CD14-positive monocyte (primary cell): Measurements from ENCODE around the gene SLC39A9. TPM values are rescaled to one million over a fixed set of nuclear protein-coding genes. Genes with fewer than 3 reads are reported as not detected.

Experiments used
- DNase-seq, 3 donors: peaks; one replicate each; pipeline ENCODE4 v3.0.0-alpha.2; 2011 to 2022
- H2AFZ ChIP-seq: 2 replicates; pipeline ENCODE4 v1.6.0; 2012; ENCODE audit warnings: mild to moderate bottlenecking, low read depth, low read length, inconsistent platforms; ENCODE audit not compliant: insufficient read depth, poor library complexity, severe bottlenecking
- H3K27ac ChIP-seq, 2 donors: 1 replicate in 1 of 2; 2 replicates in 1 of 2; pipeline ENCODE4 v1.5.1; 2012 to 2013; ENCODE audit warnings: low read length in 2 of 2, control low read depth in 1 of 2, inconsistent platforms in 1 of 2, low read depth in 1 of 2, mild to moderate bottlenecking in 1 of 2
- H3K27me3 ChIP-seq, 2 donors: one replicate each; pipeline versions ENCODE4 v1.6.0 to v1.6.1; 2011 to 2013; ENCODE audit warnings: low read length in 2 of 2; ENCODE audit not compliant: control insufficient read depth in 2 of 2, insufficient read depth in 2 of 2
- H3K36me3 ChIP-seq, 2 donors: replicated peaks in 1 of 2; 1 replicate in 1 of 2; 2 replicates in 1 of 2; pipeline versions ENCODE4 v1.5.1 to v1.6.1; 2012 to 2013; ENCODE audit warnings: low read length in 2 of 2, control low read depth in 1 of 2, inconsistent platforms in 1 of 2, mild to moderate bottlenecking in 1 of 2; ENCODE audit not compliant: insufficient read depth in 2 of 2, control insufficient read depth in 1 of 2
- H3K4me1 ChIP-seq, 2 donors: 1 replicate in 1 of 2; 2 replicates in 1 of 2; pipeline versions ENCODE4 v1.5.1 to v1.6.1; 2012 to 2013; ENCODE audit warnings: low read length in 2 of 2, control low read depth in 1 of 2, inconsistent platforms in 1 of 2, mild to moderate bottlenecking in 1 of 2, moderate library complexity in 1 of 2; ENCODE audit not compliant: insufficient read depth in 2 of 2, control insufficient read depth in 1 of 2
- H3K4me2 ChIP-seq: replicated peaks from 2 replicates; pipeline ENCODE3; 2012; ENCODE audit warnings: low read length, moderate library complexity, mild to moderate bottlenecking; ENCODE audit not compliant: poor library complexity, severe bottlenecking; ENCODE audit errors: extremely low read depth
- H3K4me3 ChIP-seq, 3 experiments: fragments of 200-600 bp in 1 of 3; sonication (generic) in 1 of 3; replicated peaks in 1 of 3; 1 replicate in 2 of 3; 2 replicates in 1 of 3; pipeline ENCODE4 v1.5.1; 2011 to 2013; ENCODE audit warnings: low read length in 3 of 3, mild to moderate bottlenecking in 3 of 3, control low read depth in 2 of 3, low read depth in 2 of 3, inconsistent platforms in 1 of 3, moderate library complexity in 1 of 3
- H3K79me2 ChIP-seq: 2 replicates; pipeline ENCODE4 v1.6.0; 2012; ENCODE audit warnings: mild to moderate bottlenecking, control low read depth, inconsistent platforms, low read length, moderate library complexity; ENCODE audit not compliant: insufficient read depth
- H3K9ac ChIP-seq: 2 replicates; pipeline ENCODE4 v1.6.0; 2017; ENCODE audit warnings: low read length, mild to moderate bottlenecking; ENCODE audit not compliant: insufficient read depth, poor library complexity, severe bottlenecking
- H3K9me3 ChIP-seq, 2 donors: replicated peaks in 1 of 2; 1 replicate in 1 of 2; 2 replicates in 1 of 2; pipeline versions ENCODE4 v1.5.1 to v1.6.1; 2012 to 2013; ENCODE audit warnings: low read length in 2 of 2, control low read depth in 1 of 2; ENCODE audit not compliant: control insufficient read depth in 1 of 2, insufficient read depth in 1 of 2
- H4K20me1 ChIP-seq: 2 replicates; pipeline ENCODE4 v1.6.0; 2012; ENCODE audit warnings: mild to moderate bottlenecking, low read length, control low read depth, moderate library complexity; ENCODE audit not compliant: insufficient read depth
- H3K27ac Mint-ChIP-seq, 7 donors: one replicate each; pipeline ENCODE4 v1.8.0; 2020; ENCODE audit warnings: mild to moderate bottlenecking in 7 of 7, mixed read lengths in 7 of 7, moderate library complexity in 6 of 7, inconsistent platforms in 2 of 7
- H3K27me3 Mint-ChIP-seq, 3 donors: one replicate each; pipeline ENCODE4 v1.8.0; 2021 to 2022; ENCODE audit warnings: low read depth in 3 of 3, mild to moderate bottlenecking in 3 of 3, mixed read lengths in 3 of 3, moderate library complexity in 3 of 3, inconsistent platforms in 1 of 3
- H3K36me3 Mint-ChIP-seq, 2 donors: one replicate each; pipeline ENCODE4 v1.8.0; 2020; ENCODE audit warnings: mixed read lengths in 2 of 2, inconsistent platforms in 1 of 2, mild to moderate bottlenecking in 1 of 2
- H3K4me1 Mint-ChIP-seq: one replicate; pipeline ENCODE4 v1.8.0; 2020; ENCODE audit warnings: mild to moderate bottlenecking, mixed read lengths
- H3K4me3 Mint-ChIP-seq, 2 donors: one replicate each; pipeline ENCODE4 v1.8.0; 2020; ENCODE audit warnings: mild to moderate bottlenecking in 2 of 2, mixed read lengths in 2 of 2, moderate library complexity in 1 of 2
- H3K9me3 Mint-ChIP-seq, 7 donors: one replicate each; pipeline ENCODE4 v1.8.0; 2020 to 2022; ENCODE audit warnings: mixed read lengths in 7 of 7, mild to moderate bottlenecking in 6 of 7, moderate library complexity in 6 of 7, inconsistent platforms in 2 of 7
- WGBS: methylation state at CpG from one replicate; pipeline ENCODE4 v1.1.5; 2013; ENCODE audit warnings: missing lambda C conversion rate; ENCODE audit not compliant: insufficient coverage; 5-methylcytosine and 5-hydroxymethylcytosine counted together
- intact Hi-C, 2 donors: fragments of 100-400 bp; cut with micrococcal nuclease; formaldehyde crosslinking; loops; one replicate each; pipeline versions ENCODE4 v1.15.0 to v1.15.1; 2023
- polyA plus RNA-seq, 3 donors: library from polyadenylated mRNA; depleted of rRNA in 1 of 3; unstranded in 2 of 3; stranded (reverse) in 1 of 3; fragments of 300-500 nt in 2 of 3; fragments of >200 nt in 1 of 3; fragmentation: Illumina TruSeq in 2 of 3; gene quantifications; 1 replicate in 2 of 3; 2 replicates in 1 of 3; pipeline ENCODE4 v1.2.3, GENCODE V29; 2012 to 2021
- TF ChIP-seq, protein P1 (sequence below): fragments of 200-600 bp; IDR thresholded peaks from one replicate; pipeline ENCODE4 v1.8.0; 2022; ENCODE audit warnings: antibody characterized with exemption, mild to moderate bottlenecking

Gene SLC39A9
- polyA plus RNA-seq, 3 donors: 28.6 to 44.2 (median 37.6) TPM

DNA sequence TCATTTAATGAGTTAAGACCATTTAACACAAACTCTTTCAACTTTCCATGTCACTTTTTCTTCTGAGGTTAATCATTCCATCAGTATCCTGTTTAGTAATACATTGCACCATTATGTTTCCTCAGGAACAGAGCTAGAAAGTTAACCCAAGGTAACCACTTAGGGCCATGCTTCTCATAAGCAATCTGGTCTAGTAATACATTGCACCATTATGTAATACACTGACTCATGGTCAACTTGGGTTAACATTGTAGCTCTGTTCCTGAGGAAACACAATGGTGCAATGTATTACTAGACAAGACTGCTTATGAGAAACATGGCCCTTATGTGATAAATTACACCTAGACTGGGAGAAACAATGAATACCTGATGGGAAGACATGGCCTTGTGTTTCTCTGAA lies 22.1 kb upstream of the SLC39A9 start:
- intact Hi-C loops: no loop called here
- Mint-ChIP-seq H3K36me3 (peaks cover 51 to 52% of the 10 kb centered on the region in 2 donors), H3K9me3 (peaks cover 0 to 9% (median 5%) of the 10 kb centered on the region in 7 donors), H3K4me1 (peaks cover 23% of the 10 kb centered on the region), H3K4me3 (peak overlapping the region in 1 of 2 donors; percentile 14), H3K27me3 (no peaks in the 10 kb centered on the region), H3K27ac (peak overlapping the region; percentile 63 to 94 (median 88))
- H3K4me2 ChIP-seq: peak overlapping the region; percentile 6
- DNase-seq: peak; percentile 75 to 92 (median 89)
- H3K9me3 ChIP-seq: no peaks in the 10 kb centered on the region
- H4K20me1 ChIP-seq: peaks cover 5% of the 10 kb centered on the region
- no peak overlapping the region for H2AFZ ChIP-seq
- H3K4me1 ChIP-seq: peaks cover 18 to 26% of the 10 kb centered on the region in 2 donors
- H3K27me3 ChIP-seq: no peaks in the 10 kb centered on the region
- peaks cover 20 to 36% of the 10 kb centered on the region in 2 donors for H3K36me3 ChIP-seq
- TF ChIP-seq, protein P1, sequence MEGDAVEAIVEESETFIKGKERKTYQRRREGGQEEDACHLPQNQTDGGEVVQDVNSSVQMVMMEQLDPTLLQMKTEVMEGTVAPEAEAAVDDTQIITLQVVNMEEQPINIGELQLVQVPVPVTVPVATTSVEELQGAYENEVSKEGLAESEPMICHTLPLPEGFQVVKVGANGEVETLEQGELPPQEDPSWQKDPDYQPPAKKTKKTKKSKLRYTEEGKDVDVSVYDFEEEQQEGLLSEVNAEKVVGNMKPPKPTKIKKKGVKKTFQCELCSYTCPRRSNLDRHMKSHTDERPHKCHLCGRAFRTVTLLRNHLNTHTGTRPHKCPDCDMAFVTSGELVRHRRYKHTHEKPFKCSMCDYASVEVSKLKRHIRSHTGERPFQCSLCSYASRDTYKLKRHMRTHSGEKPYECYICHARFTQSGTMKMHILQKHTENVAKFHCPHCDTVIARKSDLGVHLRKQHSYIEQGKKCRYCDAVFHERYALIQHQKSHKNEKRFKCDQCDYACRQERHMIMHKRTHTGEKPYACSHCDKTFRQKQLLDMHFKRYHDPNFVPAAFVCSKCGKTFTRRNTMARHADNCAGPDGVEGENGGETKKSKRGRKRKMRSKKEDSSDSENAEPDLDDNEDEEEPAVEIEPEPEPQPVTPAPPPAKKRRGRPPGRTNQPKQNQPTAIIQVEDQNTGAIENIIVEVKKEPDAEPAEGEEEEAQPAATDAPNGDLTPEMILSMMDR: no peak
- H3K79me2 ChIP-seq: peaks cover under 1% of the 10 kb centered on the region
- H3K4me3 ChIP-seq: peak overlapping the region in 1 of 3 experiments; percentile 24
- H3K27ac ChIP-seq: peak overlapping the region in 1 of 2 donors; percentile 80
- H3K9ac ChIP-seq: no peak overlapping the region

DNA sequence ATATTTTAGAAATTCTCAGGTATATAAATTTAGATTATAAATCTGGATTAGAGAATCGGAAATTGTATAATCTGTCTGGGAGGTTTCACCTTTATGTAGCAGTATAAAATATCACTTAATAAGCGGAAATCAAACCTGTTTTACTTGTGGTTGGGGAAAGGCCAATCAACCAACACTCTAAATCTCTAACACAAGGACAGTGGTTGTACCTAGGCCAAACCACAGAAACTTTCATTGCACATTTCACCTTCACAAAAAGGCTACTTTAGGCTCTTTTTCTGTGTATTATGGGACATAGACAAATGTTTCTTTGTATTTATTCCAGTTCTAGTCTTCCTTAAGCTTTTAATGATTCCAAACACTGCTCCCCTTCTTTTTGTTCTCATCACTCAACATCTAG lies 20.2 kb upstream of the SLC39A9 start:
- peaks cover 18 to 26% of the 10 kb centered on the region in 2 donors for H3K4me1 ChIP-seq
- Mint-ChIP-seq H3K36me3 (peaks cover 55 to 57% of the 10 kb centered on the region in 2 donors), H3K27me3 (no peaks in the 10 kb centered on the region), H3K27ac (no peak overlapping the region), H3K4me1 (peaks cover 23% of the 10 kb centered on the region), H3K4me3 (no peak overlapping the region), H3K9me3 (peaks cover 0 to 9% (median 5%) of the 10 kb centered on the region in 7 donors)
- DNase-seq: no peak
- H3K9ac ChIP-seq: no peak overlapping the region
- no peak overlapping the region for H3K4me3 ChIP-seq
- H3K36me3 ChIP-seq: peaks cover 32 to 54% of the 10 kb centered on the region in 2 donors
- H3K79me2 ChIP-seq: peaks cover 19% of the 10 kb centered on the region
- no peaks in the 10 kb centered on the region for H3K27me3 ChIP-seq
- H3K9me3 ChIP-seq: no peaks in the 10 kb centered on the region
- WGBS: no CpG with 5 or more reads among the region's 2 CpGs
- TF ChIP-seq, protein P1: no peak
- H4K20me1 ChIP-seq: peaks cover 22% of the 10 kb centered on the region
- no peak overlapping the region for H3K27ac ChIP-seq
- intact Hi-C loops: no loop called here
- H2AFZ ChIP-seq: no peak overlapping the region
- no peak overlapping the region for H3K4me2 ChIP-seq
